Retinal pigment epithelial cell (primary cell): Measurements from ENCODE around the gene HEXD.

Experiments used
- DNase-seq: peaks from one replicate; pipeline ENCODE4 v3.0.0-alpha.2; 2010; ENCODE audit warnings: low read depth
- H3K4me3 ChIP-seq: 2 replicates; pipeline ENCODE4 v1.5.1; 2011; ENCODE audit warnings: mild to moderate bottlenecking, low read length, control low read depth, moderate library complexity
- CTCF ChIP-seq: conservative IDR thresholded peaks from 2 replicates; pipeline ENCODE4 v1.5.1; 2011; ENCODE audit warnings: low read depth, low read length, control low read depth, inconsistent platforms

HEXD gene

DNA sequence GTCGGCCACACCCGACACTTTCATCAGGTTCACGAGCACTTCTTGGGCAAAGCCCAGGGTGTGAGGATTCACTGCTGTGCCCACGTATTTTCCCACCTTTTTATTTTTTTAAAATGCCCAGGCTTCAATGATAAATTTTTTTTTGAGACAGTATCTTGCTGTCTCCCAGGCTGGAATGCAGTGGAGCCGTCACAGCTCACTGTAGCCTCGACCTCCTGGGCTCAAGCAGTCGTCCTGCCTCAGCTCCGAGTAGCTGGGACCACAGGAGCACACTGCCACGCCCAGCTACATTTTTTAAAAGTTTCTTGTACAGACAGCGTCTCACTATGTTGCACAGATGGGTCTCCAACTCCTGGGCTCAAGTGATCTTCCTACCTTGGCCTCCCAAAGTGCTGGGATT lies 28.8 kb upstream of the HEXD start:
- no peak for TF ChIP-seq CTCF
- no peak for DNase-seq
- H3K4me3 ChIP-seq = no peak overlapping the region

DNA sequence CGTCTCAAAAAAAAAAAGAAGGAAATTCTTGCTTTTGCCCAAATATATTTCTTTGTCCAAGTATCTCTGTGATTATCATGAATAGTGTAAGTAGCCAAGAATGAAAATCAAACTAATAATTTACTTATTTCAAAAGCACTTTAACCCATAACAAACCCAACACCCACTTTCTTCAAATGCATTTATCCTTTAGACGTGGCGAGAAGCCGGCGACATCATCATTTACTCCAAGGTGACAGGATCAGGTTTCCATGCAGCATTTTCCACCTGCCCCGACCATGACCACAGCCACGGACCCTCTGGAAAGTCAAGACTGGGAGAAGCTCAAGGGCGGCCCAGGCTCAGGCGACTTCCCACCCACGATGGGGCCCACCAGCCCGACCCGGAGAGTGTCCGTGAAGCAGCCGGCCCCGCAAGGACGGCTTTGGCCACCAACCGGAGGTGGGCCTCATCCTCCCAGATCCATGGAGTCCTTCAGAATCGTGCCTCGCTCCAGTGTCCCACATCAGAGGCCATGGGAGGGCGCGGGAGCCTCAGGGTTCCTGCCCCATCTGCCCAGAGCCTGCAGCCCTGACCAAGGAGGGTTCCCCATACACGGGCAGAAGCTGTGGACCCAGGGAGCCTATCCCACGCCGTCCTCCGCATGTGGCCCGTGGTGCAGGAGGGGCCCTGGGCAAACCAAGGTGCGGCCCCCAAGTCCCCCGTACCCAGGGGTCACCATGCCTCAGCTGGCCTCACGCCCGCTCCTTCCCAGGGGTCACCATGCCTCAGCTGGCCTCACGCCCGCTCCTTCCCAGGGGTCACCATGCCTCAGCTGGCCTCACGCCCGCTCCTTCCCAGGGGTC lies 27.9 kb upstream of the HEXD start:
- no peak for DNase-seq
- no peak overlapping the region for H3K4me3 ChIP-seq
- TF ChIP-seq CTCF = no peak

DNA sequence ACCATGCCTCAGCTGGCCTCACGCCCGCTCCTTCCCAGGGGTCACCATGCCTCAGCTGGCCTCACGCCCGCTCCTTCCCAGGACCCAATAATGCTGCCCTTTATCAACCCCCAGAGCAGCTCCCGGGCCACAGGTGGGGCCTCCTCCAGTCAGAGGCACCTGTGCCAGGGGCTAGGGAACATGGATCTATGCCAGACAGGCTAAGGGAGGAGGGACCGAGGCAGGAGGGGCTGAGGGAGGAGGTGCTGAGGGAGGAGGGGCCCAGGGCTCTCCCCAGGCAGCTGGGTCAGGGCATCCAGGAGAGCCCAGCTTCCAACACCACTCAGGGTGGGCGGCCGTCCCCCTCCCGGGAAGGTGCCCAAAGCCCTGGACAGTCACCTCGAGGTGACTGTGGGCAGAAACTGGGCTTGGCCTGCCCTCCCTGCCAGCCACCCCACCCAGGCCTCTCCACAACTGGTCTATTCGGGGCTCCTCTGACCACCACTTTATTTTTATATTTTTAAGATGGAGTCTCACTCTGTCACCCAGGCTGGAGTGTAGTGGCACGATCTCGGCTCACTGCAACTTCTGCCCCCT lies 27.2 kb upstream of the HEXD start:
- TF ChIP-seq CTCF = no peak
- no peak overlapping the region for H3K4me3 ChIP-seq
- no peak for DNase-seq

- DNase-seq = no peak
- no peak for TF ChIP-seq CTCF
Observed at GRCh38 chr17:82391496-82392066, 26.6 kb upstream of the HEXD start.

GRCh38 chr17:82392209-82392920 lies 25.8 kb upstream of the HEXD start:
- DNase-seq = no peak
- no peak overlapping the region for H3K4me3 ChIP-seq
- TF ChIP-seq CTCF = no peak

More at GRCh38 chr17:82391496-82392066, 26.6 kb upstream of the HEXD start:
- H3K4me3 ChIP-seq = no peak overlapping the region

DNA sequence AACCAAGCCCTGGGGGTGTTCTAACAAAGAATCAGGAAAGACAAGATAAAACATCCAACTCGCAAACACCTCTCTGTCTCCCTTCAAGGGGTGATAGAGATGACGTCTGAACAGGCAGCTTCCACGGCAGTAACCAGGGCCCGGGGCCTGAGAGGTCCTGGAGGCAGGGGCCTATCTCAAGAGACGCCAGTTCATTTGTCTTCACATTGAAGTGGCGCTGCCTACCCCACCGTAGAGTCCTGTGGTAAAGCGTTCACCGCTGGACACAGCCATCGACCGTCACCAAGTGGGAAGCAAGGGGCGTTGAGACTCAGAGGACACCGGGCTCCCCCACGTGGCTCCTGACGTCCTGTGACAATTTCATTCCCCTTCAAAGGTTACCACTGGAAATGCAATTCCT lies 25.2 kb upstream of the HEXD start:
- H3K4me3 ChIP-seq = no peak overlapping the region
- DNase-seq = no peak
- no peak for TF ChIP-seq CTCF
